SIG-M5 treated with dmso at 0.1 percent for 504 hours (cell line): ENCODE measurements around the gene NKD1.
A peak's percentile ranks its signal among the peaks of the same experiment; 100 is the strongest.

ENCODE experiments used
- DNase-seq: peaks from one replicate; lab custom pipeline; 2025; ENCODE audit not compliant: unreplicated experiment; lab: John Stamatoyannopoulos, UW

Gene NKD1

DNA sequence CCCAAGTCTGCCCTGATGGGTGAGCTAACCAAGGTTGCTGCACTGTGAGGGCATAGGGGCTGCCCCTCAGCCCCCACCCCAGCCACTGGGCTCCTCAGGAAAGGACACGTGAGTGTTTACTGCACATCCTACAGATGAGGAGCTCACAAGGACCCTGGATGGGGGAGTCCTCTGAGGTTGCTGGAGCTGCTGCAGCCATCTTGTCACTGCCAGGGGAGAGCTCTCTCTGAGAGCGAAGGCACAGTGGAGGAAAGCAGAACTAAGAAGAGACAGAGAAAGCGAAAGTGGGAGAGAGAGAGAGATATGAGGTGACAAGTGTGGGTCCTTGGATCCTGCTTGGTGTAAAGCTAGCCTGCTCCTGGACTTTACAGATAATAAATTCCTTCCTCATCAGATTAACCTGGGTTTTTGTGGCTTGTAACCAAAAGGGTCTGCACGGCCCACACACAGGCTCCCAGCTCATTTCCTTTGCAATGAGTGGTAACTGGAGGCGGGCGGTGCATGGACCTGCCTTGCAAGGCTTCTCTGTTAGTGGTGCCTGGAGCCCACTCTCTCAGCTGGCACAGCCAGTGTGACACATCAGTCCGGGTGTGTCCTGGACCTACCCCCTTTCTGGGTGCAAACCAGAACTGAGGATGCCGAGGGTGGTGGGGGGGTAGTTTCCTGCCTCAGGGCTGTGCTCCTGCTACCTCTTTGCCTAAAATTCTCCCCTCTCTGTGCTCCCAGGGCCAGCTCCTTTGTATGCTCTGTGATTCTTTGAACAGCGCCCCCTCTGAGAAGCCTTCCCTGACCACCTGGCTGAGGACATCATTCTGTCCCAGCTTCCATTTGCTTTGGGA lies 118.7 kb downstream of the NKD1 start:
- DNase-seq = peak; percentile 77

DNA sequence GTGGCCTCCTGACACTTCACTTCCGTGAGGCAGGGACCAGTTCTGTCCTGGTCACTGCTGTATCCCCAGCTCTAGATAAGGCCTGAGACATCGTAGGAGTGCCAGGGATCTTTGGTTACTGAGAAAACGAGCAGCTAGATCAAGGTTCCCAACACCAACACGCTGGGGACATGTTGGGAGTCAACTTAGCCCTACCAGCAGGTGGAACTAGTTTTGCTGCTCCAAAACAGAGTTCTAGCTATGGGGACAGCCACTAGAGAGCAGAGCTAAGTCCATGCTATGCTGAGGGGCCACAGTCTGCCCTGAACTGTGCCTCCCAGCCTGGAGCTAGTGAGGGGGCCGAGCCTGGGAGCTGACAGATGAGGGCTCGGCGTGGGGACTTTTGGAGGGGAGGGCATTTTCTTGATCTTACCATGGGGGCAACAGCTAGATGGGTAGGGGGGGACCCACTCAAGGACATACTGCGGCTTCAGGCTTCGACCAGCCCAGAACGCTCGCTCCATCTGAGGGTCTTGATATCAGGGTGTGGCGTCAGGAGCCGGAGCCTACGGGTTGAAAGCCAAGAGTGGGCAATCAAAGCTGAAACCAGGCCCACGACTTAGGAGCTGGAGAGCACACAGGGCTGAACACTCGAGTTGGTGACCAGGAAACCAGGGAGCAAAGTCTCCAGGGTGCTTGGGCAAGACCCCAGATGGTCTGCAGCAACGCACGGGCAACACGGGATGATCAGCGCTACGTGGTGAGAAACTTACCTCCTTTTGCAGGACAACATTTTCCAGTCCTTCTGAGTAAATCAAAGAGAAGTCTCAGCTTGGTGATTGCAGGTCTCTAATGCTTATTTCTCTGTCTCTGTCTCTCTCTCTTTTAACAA lies 119.5 kb downstream of the NKD1 start:
- no peak for DNase-seq

DNA sequence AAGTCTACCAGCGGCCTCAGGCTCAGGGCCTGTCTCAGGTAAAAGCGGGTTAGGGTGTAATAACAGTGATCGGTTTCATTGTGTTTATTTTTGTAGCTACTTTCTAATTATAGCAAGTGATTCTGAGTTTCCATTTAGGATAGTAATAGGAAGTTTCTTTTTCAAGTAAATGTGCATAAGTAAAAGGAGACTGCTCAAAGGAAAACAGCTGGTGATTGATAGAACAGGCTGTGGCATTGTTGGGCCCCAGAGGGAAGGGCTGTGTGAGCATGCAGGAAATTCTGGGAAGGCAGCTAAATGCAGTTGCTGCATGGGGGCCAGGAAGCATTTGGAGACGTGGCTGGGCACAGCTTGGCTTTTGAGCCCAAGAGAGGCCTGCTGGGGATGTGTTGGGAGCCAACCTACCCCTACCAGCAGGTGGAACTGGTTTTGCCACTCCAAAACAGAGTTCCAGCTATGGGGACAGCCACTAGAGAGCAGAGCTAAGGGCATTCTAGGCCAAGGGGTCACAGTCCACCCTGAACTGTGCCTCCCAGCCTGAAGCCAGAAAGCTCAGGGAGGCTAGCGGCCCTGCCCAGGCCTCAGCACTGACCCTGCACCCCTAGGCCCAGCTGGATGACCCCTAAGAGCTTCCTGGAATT lies 120.3 kb downstream of the NKD1 start:
- no peak for DNase-seq

DNA sequence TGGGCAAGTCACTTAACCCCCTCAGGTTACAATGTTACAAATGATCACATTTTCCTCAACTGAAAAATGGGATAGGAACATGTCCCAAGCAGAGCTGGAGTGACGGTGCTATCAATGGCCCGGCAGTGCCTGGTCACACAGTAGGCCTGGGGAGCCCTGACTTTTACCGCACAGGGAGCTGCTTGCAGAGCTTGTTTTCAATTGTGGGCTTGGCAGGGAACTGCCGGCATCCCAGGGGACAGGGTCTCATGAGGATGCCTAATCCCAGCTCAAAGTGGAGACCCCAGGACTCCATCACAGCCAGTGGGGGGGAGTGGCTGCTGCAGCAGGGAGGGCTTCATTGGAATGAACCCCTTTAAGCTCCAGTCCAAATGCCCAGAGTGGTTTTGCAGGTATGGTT lies 121.5 kb downstream of the NKD1 start:
- DNase-seq = no peak

DNA sequence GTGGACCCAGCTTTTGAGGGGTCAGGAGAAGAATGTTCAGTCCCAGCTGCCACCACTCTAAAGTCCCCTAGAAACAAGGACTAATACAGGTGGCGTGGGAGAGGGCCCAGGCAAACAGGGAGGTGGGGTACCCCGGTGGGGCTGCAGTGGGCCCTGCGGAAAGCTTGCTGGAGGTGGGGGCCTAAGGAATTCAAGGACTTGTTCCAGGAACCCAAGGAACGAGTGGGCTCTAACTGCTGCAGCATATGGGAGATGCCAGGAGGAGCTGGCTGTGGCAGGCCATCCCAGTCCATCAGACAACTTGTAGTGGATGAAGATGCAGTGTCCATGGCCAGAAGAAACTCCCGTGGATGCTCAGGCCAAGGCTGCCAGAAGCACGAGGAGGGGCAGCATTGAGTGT lies 122.3 kb downstream of the NKD1 start:
- DNase-seq = no peak

DNA sequence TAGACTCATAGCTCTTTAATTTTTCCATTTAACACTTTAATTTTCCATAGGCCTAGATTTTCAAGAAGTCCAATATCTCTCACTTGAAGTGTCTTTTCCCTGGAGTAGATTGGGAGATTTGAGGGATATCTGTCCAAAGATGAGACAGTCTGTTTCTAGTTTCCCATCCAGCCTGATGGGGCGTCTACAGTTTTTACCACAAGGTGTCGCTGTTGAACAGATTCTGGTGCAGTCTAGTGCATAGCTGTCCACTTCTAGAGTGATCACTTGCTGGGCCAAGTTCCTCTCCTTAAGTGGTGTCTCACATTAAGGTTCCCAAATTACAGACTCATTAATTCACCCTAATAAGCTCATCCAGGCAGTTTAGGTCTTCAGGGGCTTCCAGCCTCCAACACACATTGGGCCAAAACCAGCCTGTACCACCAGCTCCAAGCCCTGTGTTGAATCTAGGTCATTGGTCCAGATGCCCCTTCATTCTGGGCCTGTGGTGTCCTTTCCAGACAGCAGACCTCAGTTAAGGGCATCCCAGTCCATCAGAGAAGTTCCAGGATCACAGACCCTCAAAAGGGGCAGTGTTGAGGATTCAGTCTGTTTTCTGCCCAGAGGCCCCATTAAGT lies 123.6 kb downstream of the NKD1 start:
- DNase-seq = no peak

DNA sequence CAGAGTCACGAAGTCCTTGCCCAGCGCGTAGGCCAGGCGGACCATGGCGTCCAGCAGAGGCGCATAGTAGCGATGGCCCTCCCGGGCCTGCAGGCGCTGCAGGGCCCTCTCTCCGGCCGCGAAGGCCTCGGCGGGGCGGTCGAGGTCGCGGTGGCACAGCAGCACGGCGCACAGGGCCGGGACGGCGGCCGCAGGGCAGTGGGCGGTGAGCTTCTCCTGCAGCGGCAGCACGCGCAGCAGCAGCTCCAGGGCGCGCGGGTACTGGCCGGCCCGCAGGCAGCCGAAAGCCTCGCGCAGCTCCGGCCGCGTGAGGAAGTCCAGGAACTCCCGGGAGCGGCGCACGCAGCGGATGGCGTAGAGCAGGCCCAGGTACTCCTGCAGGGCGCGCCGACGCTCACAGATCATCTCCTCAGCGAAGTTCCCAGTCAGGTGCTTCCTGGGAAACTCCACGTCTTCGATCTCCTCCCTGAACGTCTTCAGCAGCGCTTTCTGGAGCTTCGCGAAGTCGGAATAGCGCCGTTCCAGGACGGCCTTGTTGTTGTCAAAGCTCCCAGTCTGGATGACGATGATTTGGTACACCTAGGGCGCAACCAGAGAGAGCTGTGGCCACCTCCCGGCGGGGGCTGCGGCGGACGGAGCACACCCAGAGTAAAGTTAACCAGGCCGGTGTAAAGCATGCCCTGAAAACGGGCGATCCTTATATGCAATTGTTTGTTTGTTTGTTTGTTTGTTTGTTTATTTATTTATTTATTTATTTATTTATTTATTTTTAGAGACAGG lies 125.5 kb downstream of the NKD1 start:
- DNase-seq = no peak

DNA sequence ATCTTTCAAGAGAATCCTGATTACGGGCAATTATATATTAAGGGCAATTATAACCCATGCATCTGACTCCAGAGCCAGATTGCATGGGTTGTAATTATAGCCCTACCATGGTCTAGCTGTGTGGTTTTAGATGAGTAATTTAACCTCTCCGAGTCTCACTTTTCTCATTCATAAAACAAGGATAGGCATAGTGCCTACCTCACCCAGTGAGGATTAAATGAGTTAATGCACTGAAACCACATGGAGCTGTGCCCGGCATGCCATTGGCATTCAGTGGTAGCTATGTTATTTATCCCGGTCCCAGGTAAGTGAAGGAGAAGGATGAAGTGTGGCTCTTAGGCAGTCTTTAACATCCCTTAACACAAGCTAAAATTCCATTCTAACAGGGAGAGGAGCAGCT lies 126.6 kb downstream of the NKD1 start:
- DNase-seq = no peak

DNA sequence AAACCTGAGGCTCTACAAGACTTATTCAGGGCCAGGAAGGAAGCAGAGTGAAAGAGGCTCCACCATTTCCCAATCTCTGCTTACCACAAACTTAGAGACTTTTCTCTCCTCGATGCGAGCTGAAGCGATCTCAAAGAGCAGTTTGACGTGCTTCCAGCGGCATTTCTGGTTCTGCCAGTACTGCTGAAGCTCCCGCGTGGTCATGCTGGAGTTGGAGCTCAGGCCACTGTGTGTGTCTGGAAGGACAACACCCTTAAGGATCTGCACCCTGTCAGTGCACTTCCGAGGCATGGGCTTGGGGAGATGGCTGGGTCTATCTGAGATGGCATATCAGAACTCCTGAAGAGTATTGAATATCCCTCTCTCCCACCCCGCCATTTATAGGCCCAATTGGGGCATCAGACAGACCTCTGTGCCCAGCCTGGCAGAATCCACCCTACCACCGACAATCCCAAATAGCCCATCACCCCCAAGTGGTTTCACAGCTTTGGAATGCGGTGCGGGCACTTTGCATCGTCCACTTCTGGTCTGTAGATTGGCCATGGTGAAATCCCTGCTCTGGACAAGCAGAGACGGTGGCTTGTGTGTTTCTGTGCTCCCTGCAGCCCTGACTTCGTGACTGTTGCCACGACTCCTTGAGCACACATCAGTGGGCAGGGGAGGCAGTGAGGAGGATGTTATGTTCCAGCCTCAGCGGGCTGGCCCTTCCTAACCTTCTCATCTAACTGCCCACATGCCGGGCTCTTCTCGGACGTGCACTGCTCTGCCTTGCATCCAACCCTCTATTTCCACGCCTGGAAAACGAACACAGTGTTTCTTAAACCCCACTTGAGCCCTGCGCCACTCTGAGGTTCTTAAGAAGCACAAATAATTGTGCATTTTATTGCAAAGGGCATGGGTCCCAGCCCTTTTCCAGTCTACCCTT lies 127.8 kb downstream of the NKD1 start:
- no peak for DNase-seq

DNA sequence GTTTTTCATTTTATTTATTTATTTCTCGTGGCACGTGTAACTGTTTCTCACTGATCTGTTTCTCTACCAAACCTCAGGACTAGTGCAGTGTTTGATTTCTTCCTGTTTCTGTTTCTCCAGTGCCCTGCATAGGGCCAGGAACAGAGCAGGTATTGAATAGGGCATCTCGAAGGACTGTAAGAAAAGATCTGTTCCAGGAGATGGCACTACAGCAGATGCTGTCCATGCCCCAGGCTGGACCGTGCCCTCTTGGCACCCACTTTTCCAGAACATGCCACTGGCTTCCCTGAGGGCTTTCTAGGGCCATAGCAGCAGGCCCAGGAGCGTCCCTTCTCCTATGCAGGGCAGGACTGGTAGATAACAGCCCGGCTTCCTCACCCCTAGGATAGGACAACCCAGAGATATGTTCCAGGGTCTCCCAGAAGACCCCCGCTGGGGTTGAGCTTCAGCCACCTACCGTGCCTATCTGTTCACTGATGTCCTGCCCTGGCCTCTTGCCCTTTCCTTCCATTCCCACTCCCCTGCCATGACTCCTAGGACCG lies 128.6 kb downstream of the NKD1 start:
- no peak for DNase-seq

DNA sequence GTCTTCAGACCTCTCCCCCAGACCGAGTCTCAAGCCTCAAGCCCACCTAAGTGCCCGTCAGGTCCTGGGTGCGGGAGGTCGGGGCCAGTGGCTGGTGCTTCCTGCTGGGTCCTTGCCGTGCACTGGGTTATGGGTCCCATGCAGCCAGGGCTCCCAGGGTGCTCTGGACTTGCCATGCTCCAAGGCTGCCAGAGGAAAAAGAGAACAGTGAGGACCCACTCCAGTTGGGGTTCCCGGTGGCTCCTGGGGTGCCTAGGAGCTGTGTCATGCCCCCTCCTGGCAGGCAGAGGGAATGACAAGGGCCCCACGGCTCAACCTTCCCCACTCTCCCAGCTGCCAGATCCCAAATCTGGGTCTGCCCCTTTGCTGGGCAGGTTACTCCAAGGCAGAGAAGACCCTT lies 129.2 kb downstream of the NKD1 start:
- no peak for DNase-seq

DNA sequence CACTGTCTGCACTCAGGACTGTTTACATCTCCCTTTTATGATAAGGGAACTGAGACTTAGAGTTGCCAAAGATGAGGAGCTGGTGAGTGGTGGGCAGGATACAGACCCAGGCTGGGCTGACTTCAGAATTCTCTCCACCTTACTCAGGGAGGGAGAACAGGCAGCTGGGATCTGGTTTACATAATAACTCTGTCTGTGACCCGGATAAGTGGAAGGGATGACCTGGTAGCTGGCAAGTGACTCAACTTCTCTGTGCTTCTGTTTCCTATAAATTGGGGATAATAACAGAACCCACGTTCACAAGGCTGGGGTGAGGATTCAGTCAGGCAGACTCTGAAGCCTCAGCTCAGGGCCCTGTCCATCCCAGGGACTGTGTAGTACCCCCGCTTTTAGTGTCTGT lies 130.3 kb downstream of the NKD1 start:
- peak; percentile 30 for DNase-seq

DNA sequence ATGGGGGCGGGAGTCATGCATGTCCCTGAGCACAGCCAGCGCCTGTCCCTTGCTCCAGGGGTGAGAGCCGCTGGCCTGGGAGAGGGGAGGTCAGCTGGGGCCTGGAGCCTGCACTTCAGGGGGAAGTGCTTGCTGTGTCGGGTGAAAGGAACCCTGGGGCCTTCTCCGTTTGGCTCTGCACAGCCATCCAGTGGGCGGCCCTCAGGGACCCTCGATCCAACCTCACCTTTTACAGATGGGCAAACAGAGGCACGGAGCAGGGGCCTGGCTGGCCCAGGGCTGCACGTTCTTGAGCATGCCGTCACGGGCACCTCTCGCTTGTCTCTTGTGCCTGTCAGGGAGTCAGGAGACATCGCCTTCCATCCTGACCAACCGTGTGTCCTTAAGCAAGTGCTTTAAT lies 131.1 kb downstream of the NKD1 start:
- DNase-seq = no peak

DNA sequence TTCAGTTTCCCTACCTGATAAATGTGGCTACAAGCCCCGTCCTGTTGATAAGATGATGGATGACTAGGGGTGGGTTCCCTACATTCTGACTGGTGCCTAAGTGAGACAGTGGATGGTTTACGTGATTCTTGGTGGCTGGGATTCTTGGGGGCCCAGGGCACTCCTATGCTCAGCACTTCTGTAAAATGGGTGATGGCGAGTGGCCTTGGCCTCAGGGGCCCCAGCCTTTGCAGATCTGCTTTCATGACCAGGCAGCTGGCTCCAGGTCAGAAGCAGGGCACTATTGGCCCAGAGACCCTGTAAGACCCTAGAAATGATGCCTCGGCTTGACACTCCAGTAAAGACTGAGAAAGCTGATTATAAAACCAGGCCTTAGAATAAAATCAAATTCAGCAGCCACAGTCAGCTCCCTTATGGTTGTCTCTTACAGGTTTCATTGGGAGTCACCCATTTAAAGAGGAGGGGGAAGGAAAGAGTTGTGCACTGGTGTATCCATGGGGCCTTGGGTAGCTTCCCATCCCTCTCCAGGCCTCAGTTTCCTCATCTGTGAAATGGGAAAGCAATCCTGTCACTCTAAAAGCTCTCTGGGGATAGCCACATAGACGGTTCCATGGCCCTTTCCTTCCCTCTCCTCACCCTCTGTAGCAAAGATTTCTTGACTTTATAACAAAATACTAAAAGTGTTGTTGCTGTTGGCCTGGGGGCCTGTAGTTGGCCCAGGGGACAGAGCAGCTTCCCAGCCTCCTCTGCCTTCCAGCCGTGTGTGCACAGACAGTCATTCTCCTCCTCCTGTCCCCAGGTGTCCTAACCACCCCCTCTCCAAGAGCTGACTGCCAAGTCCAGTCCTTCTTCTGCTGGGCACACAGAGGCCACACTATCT lies 131.7 kb downstream of the NKD1 start:
- DNase-seq = no peak

DNA sequence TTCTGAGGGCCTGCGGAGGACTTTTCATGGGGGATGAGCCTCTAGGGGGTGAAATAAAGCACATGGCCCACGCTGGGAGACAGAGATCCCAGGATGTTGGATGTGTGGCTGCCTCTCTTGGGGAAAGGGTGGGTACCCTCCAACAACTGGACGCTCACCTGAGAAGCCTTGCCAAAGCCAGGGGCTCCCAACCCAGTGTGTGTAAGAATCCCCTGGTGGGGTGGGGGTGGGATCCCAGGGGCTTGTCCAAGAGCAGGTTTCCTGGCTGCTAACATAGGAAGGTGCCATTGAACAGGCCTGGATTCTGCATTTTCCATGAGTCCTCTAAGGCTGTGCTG lies 132.3 kb downstream of the NKD1 start:
- no peak for DNase-seq

DNA sequence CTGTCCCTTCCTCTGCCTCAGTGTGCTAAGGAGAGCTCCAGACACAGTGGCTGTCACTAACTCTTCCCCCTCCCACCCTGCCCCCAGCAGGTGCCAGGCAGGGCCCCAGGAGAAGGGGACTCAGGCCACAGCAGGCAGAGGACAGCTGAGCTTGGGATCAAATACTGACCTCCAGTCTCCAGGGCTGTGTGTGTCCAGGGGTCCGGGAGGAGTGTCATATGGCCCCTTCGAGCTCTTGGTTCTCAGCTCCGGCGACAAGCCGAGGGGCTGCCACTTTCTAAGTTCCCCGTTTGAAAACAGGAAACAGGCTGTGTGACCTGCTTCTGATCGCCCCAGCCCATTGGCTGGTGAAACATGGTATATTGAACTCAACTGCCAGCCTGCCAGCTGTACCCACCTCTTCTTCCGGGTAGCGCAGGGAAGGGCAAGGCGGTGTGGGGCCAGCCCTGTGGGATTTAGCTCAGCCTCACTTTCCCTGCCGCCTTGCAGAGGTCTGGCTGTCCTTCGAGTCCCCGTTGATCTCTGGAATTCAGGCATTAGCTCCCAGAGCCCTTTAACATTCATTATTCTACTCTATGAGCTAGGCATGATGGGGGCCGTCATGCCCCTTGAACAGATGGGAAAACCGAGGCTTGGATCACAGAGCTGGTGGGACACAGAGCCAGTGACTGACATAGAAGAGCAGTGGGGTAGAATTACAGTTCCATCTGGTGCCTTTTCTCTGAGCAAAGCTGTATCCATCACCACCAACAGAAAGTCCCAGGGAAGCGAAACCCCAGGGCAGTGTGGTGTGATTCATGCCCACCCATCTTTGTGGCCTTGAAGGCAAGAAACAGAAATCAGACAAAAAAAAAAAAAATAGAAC lies 133.1 kb downstream of the NKD1 start, which contains the start of gene SNX20:
Gene SNX20 (minus strand): TSS at position 292 of the 865 bp plus-strand sequence. CDS start 3,786 bp downstream, outside the sequence.
- DNase-seq = peak; percentile 80

DNA sequence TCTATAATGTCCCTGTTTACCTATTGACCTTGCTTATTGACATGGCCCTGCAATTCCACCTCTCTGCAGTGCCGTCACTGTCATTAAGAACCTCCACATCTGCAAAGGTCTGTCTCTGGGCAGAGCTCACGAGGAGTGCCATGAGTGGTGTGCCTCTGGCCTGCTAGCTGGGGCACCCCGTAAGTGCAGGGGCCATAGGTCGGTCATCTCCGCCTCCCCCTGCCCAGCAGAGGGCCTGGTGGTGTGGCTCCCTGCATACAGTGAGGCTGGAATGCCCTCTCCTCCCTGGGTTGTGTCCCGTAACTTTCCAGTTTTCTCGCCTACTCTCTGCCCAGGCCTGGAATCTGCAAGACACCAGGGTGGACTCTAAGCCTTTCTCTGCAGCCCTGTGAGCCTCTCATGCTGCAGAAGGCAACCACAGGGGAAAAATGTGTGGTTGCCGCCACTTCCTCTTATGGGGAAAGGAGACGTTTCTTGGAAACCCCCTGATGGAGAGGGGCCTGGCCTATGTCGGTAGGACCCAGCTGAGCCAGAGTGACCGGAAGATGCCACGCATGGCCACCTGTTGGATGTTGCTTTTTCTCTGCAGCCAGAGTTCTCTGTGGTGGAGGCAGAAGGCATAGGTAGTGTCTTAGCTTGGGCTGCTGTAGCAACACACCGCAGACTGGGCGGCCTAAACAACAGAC lies 135.6 kb downstream of the NKD1 start:
- peak; percentile 80 for DNase-seq
